ENCODE measurements around the gene SKOR2.

Gene SKOR2

DNA sequence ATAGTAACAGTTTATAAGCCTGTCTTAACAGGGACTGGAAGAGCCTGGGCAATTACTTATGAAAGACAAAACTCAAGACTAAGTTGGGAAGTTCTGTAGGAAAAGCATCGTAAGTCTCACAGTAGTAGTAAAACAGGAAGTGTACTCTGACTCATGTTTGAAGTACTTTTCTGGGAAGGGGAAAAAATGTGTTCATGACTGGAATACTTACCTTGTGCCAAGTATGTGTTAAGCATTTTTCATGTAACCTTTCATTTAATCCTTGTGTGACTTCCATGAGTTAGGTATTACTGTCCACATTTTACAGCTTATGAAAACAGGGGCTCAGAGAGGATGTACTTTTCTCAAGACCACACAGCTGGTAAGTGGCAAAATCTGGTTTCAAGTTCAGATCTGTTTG is 13.7 kb upstream of the SKOR2 start:
- no peak for DNase-seq
- Histone ChIP-seq H3K27me3 (peaks cover 46% of the 10 kb centered on the region), H3K9me3 (no peaks in the 10 kb centered on the region), H3K4me1 (no peaks in the 10 kb centered on the region), H3K36me3 (no peaks in the 10 kb centered on the region), H3K4me3 (ENCODE audit: low read depth, low read length) (no peak overlapping the region)
- TF ChIP-seq, protein P1, sequence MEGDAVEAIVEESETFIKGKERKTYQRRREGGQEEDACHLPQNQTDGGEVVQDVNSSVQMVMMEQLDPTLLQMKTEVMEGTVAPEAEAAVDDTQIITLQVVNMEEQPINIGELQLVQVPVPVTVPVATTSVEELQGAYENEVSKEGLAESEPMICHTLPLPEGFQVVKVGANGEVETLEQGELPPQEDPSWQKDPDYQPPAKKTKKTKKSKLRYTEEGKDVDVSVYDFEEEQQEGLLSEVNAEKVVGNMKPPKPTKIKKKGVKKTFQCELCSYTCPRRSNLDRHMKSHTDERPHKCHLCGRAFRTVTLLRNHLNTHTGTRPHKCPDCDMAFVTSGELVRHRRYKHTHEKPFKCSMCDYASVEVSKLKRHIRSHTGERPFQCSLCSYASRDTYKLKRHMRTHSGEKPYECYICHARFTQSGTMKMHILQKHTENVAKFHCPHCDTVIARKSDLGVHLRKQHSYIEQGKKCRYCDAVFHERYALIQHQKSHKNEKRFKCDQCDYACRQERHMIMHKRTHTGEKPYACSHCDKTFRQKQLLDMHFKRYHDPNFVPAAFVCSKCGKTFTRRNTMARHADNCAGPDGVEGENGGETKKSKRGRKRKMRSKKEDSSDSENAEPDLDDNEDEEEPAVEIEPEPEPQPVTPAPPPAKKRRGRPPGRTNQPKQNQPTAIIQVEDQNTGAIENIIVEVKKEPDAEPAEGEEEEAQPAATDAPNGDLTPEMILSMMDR (IDR thresholded peaks at IDR 0.05; ENCODE audit: low read depth, low read length) = no peak

DNA sequence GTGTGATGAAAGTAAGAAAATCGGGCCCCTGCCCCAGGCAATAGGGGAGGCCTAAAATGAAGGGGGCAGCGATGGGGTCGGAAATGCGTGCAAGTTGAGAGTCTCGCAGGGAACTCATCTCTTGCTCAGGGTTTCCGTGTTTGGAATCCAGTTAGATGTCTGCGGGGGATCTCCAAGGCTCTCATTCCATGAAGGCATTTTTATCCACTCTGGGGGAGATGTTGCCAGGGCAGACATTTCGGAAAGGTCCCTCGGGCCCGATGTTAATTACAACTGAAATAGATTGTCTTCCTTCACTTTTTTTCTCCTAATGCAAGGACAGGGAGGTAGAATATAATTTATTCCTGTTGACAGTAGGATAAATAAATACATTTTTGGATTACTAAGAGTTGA is 12.8 kb upstream of the SKOR2 start:
- H3K9me3 ChIP-seq = no peaks in the 10 kb centered on the region
- H3K4me1 ChIP-seq = no peaks in the 10 kb centered on the region
- no peak for DNase-seq
- peaks cover 55% of the 10 kb centered on the region for H3K27me3 ChIP-seq
- no peak overlapping the region for H3K4me3 ChIP-seq (ENCODE audit: low read depth, low read length)
- no peaks in the 10 kb centered on the region for H3K36me3 ChIP-seq
- TF ChIP-seq, protein P1 (IDR thresholded peaks at IDR 0.05; ENCODE audit: low read depth, low read length) = no peak

DNA sequence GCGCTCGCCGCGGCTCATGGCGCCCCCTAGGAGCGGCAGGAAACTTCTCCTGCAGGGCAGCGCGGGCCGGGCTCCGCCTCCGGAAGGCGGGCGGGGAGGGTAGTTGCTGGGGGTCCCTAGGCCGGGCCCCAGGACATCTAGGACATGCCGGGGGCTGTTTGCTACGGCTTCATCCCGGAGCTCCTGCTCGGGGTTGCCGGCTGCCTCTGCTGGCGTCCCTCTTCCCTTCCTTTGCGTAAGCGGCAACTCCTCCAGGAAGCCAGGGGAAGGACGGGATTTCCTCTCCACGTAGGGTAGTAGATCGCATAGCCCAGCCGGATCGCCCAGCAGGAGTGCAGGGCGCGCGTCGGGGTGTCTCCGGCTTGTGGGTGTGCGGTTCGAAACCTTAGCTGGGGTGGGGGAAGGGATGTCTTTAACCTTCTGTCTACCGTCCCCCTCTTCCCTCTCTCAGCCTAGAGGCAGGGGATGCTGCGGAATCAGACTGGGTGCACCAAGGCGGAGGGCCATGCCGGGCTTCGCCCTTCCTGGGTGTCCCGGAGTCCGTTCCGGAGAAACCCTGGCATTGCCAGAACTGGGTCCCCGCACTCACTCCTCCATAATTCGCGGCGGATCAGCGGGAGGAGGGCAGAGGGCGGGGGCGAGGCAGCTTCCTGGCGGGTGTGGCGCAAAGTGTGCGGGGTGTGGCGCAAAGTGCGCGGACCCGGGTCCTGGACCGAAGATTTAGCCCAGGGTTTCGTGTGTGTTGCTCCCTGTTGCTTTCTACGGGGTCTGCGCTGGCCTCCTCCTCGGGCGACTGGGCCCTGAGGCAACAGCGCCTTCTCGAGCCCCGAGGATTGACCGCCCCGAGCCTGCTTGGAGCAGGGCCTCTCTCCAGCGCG is 12.2 kb upstream of the SKOR2 start:
- TF ChIP-seq, protein P1 (IDR thresholded peaks at IDR 0.05; ENCODE audit: low read depth, low read length) = no peak
- Histone ChIP-seq H3K4me1 (no peaks in the 10 kb centered on the region), H3K4me3 (ENCODE audit: low read depth, low read length) (no peak overlapping the region), H3K27me3 (peaks cover 61% of the 10 kb centered on the region), H3K36me3 (no peaks in the 10 kb centered on the region), H3K9me3 (no peaks in the 10 kb centered on the region)
- DNase-seq = no peak

DNA sequence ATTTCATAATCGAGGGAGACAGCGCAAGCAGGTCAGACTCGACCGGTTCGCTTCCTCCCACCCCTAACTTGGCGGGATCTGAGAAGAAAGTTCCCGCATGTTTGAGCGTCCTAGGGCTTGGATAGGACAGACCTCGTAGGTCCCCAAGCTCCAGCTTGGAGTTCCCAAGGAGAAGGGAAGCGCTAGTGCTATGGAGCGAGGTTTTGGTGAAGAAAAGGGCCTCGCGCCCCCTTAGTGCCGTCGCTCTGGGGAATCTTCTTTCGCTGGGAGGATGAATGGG is 11.6 kb upstream of the SKOR2 start:
- TF ChIP-seq, protein P1 (IDR thresholded peaks at IDR 0.05; ENCODE audit: low read depth, low read length) = peak; percentile 34
- Histone ChIP-seq H3K27me3 (peaks cover 61% of the 10 kb centered on the region), H3K36me3 (no peaks in the 10 kb centered on the region), H3K4me3 (ENCODE audit: low read depth, low read length) (no peak overlapping the region), H3K9me3 (no peaks in the 10 kb centered on the region), H3K4me1 (no peaks in the 10 kb centered on the region)
- no peak for DNase-seq

DNA sequence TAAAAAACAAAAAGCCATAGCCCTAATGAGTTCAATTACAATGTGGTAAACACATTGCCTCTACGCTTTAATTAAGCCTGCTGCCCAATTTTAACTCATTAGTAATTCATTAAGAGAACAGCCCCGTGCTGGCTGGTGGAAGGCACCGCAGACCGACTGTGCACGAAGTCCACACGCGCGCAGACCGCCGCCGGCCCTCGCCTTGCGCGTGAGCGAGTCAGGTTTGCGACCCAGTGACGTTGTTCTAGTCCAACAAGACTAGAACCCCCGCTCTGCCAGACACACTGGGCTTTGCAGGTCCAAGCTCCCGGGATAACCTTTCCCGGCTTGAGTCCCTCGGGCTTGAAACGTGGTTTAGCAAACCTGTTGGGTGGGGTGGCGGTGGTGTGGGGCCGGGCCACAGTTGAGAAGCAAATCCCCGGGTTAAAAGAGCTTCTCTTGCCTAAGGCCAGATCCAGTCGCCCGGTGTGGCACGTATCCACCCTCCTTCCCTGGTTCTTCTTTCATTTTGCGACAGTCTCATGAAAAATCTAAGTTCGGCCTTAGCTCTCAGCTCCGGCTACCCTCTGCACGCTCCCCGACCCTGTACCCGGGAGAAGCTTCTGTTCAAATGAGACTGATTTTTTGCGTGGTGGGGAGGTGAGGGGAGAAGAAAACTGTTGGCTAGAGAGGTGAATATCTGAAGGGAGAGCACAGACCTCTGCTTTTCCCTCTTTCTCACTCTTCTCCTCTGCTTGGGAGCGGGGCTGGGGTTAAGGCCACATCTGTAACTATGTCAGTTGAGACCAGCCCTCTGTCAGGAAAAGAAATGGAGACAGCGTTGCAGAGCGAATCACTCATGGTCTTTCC is 11.1 kb upstream of the SKOR2 start:
- DNase-seq = no peak
- Histone ChIP-seq H3K4me3 (ENCODE audit: low read depth, low read length) (no peak overlapping the region), H3K36me3 (no peaks in the 10 kb centered on the region), H3K4me1 (no peaks in the 10 kb centered on the region), H3K9me3 (no peaks in the 10 kb centered on the region), H3K27me3 (peaks cover 61% of the 10 kb centered on the region)
- TF ChIP-seq, protein P1 (IDR thresholded peaks at IDR 0.05; ENCODE audit: low read depth, low read length) = no peak

DNA sequence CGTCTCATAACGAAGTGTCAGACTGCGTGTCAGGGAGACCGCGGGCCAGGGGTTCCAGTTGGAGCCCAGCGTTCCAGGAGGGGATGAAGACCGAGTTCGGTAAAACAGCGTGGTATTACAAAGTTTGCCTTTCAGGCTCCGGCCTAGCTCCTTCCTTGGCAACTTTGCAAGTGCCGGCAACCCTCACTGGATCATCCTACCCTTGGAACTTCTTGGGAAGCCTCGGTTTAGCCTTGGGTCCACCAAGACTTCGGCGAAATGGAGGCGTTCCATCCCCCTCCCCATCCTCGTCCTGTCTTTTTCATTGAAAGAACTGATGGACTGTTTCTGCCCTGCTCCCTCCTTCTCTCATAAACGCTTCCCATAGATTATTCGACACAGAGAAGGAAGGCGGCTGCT is 10.4 kb upstream of the SKOR2 start:
- H3K4me1 ChIP-seq = no peaks in the 10 kb centered on the region
- peaks cover 61% of the 10 kb centered on the region for H3K27me3 ChIP-seq
- H3K9me3 ChIP-seq = no peaks in the 10 kb centered on the region
- no peaks in the 10 kb centered on the region for H3K36me3 ChIP-seq
- no peak for DNase-seq
- TF ChIP-seq, protein P1 (IDR thresholded peaks at IDR 0.05; ENCODE audit: low read depth, low read length) = no peak
- no peak overlapping the region for H3K4me3 ChIP-seq (ENCODE audit: low read depth, low read length)

Data from BE2C (cell line).